Calu3 (cell line): ENCODE results near the gene ADRB2. TPM values are rescaled to one million over a fixed set of nuclear protein-coding genes. Genes with fewer than 3 reads are reported as not detected.

Source experiments
- BruUV-seq: library from RNA; stranded (reverse); fragments of 400-500 nt; replicated peaks from 2 replicates; lab custom pipeline; 2021; lab: Mats Ljungman, UMichigan
- CTCF ChIA-PET: fragments of 300-600 bp; sonication (Branson Sonifier 250); formaldehyde crosslinking; loops from one replicate; lab custom pipeline; 2022; ENCODE audit warnings: antibody characterized with exemption; lab: Charles Lee
- DNase-seq: peaks from one replicate; pipeline ENCODE4 v3.0.0; 2022
- H3K27ac Mint-ChIP-seq: one replicate; pipeline ENCODE4 v1.8.0; 2022; ENCODE audit warnings: mixed read lengths; ENCODE audit not compliant: unreplicated experiment
- H3K27me3 Mint-ChIP-seq: one replicate; pipeline ENCODE4 v1.8.0; 2022; ENCODE audit warnings: mixed read lengths; ENCODE audit not compliant: unreplicated experiment
- H3K36me3 Mint-ChIP-seq: one replicate; pipeline ENCODE4 v1.8.0; 2022; ENCODE audit warnings: mild to moderate bottlenecking, moderate library complexity, mixed read lengths; ENCODE audit not compliant: insufficient read depth, unreplicated experiment
- H3K4me1 Mint-ChIP-seq: one replicate; pipeline ENCODE4 v1.8.0; 2022; ENCODE audit warnings: mild to moderate bottlenecking, low read depth, mixed read lengths; ENCODE audit not compliant: unreplicated experiment
- H3K4me3 Mint-ChIP-seq: one replicate; pipeline ENCODE4 v1.8.0; 2022; ENCODE audit warnings: mild to moderate bottlenecking, low read depth, moderate library complexity, mixed read lengths; ENCODE audit not compliant: unreplicated experiment
- H3K9me3 Mint-ChIP-seq: one replicate; pipeline ENCODE4 v1.8.0; 2022; ENCODE audit warnings: low read depth, mixed read lengths; ENCODE audit not compliant: unreplicated experiment
- CTCF ChIP-seq: fragments of 200-600 bp; IDR thresholded peaks from one replicate; pipeline ENCODE4 v1.8.0; 2022; ENCODE audit warnings: antibody characterized with exemption; ENCODE audit not compliant: unreplicated experiment
- intact Hi-C: fragments of 100-400 bp; cut with micrococcal nuclease; formaldehyde crosslinking; loops from one replicate; pipeline ENCODE4 v1.10.0; 2022; ENCODE audit not compliant: unreplicated experiment
- total RNA-seq: library from RNA; stranded (reverse); gene quantifications from 2 replicates; pipeline ENCODE4 v1.2.3, GENCODE V29; 2022

Gene ADRB2
- total RNA-seq, 1 experiment from 2014 or later, result 16.9 TPM

- H3K27ac Mint-ChIP-seq, result no peak overlapping the region
- BruUV-seq, result no TSS peak
These were observed 8.8 kb upstream of the ADRB2 start for GRCh38 chr5:148817606-148818005.

GRCh38 chr5:148820461-148821395 is 5.7 kb upstream of the ADRB2 start:
- peak; percentile 61 for TF ChIP-seq CTCF
- peak; percentile 64 for DNase-seq
- no peak overlapping the region for H3K4me3 Mint-ChIP-seq
- no peaks in the 10 kb centered on the region for H3K27me3 Mint-ChIP-seq
- CTCF ChIA-PET, result interaction anchor here (0.7 to 1.7 kb wide), 14 partner anchors 9 to 294 kb away, joined by 3 to 18 read pairs (median 4); no protein-coding TSS in a partner anchor
- peaks cover 3% of the 10 kb centered on the region for H3K36me3 Mint-ChIP-seq
- H3K4me1 Mint-ChIP-seq, result no peaks in the 10 kb centered on the region
- H3K9me3 Mint-ChIP-seq, result no peaks in the 10 kb centered on the region
- intact Hi-C loops, result no loop called here
- BruUV-seq, result no TSS peak
- no peak overlapping the region for H3K27ac Mint-ChIP-seq

More at GRCh38 chr5:148817606-148818005, 8.8 kb upstream of the ADRB2 start:
- CTCF ChIA-PET, result no interaction called here
- no peak for TF ChIP-seq CTCF
- H3K27me3 Mint-ChIP-seq, result no peaks in the 10 kb centered on the region
- no peak for DNase-seq
- intact Hi-C loops, result no loop called here
- H3K4me1 Mint-ChIP-seq, result no peaks in the 10 kb centered on the region
- no peaks in the 10 kb centered on the region for H3K36me3 Mint-ChIP-seq
- no peaks in the 10 kb centered on the region for H3K9me3 Mint-ChIP-seq
- H3K4me3 Mint-ChIP-seq, result no peak overlapping the region

GRCh38 chr5:148823871-148824270 is 2.5 kb upstream of the ADRB2 start:
- Mint-ChIP-seq H3K36me3 (peaks cover 35% of the 10 kb centered on the region), H3K4me3 (no peak overlapping the region), H3K9me3 (no peaks in the 10 kb centered on the region), H3K27ac (no peak overlapping the region), H3K4me1 (no peaks in the 10 kb centered on the region), H3K27me3 (no peaks in the 10 kb centered on the region)
- DNase-seq, result no peak
- CTCF ChIA-PET, result no interaction called here
- no peak for TF ChIP-seq CTCF
- intact Hi-C loops, result no loop called here
- no TSS peak for BruUV-seq

GRCh38 chr5:148825716-148826052 is 727 bp upstream of the ADRB2 start:
- CTCF ChIA-PET, result interaction anchor here (0.5 to 2.1 kb wide), 15 partner anchors 20 to 318 kb away, joined by 3 to 10 read pairs (median 5); no protein-coding TSS in a partner anchor
- DNase-seq, result no peak
- Mint-ChIP-seq H3K27ac (peak overlapping the region; percentile 79), H3K4me3 (peak overlapping the region; percentile 88), H3K9me3 (no peaks in the 10 kb centered on the region), H3K36me3 (peaks cover 53% of the 10 kb centered on the region), H3K27me3 (no peaks in the 10 kb centered on the region), H3K4me1 (peaks cover 11% of the 10 kb centered on the region)
- intact Hi-C loops, result loop anchor here (1.0 to 5.0 kb wide), 4 partner anchors 173 to 383 kb away; no protein-coding TSS in a partner anchor
- TSS peak; percentile 44 for BruUV-seq
- TF ChIP-seq CTCF, result no peak
